ENCODE measurements around the gene ROCK1. TPM values are rescaled to one million over a fixed set of nuclear protein-coding genes. Genes with fewer than 3 reads are reported as not detected.
"Not testable (repeated sequence)": the region's sequence is repeated elsewhere in the genome, so short reads cannot be mapped to it uniquely, and the experiment has no call there.

ROCK1 gene
- total RNA-seq: 125 TPM
- polyA plus RNA-seq: 10 to 100 TPM; 26.9 to 32.8 (median 29.1) TPM

DNA sequence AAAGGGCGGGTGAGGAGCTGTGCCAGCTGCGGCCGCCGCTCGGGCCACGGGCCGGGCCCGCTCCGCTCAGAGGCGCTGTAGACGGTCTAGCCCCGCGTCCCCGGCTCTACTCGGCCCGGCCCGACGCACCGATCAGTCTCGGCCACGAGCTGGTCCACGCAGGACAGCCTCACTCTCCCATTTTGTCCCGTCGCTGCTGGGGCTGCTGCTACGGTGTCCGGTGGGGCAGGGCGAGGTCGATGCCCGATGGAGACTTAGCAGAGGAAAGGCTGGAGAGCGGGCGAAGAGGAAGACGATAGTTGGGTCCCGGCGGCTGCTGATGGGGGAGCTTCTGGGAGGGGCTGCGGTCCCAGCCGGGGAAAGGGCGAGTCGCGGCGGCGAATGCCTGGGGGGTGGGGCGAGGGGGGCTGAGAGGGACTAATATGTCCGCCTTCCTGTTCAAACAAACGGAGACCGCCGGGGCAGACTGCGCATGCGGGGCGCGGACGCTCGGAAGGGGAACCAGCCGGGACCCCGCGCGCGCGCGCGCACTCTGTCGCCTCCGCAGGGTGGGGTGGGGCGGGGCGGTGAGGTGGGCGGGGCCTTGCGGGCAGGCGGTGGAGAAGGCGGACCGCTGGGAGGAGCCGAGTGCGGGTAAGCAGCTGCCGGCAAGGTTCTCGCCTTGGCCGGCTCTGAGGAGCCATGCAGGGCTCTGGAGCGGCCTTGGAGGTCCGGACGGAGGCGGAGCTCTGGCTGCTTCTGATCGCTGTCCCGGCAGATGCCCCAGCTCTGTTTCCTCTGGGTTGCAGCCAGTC lies at the start of gene ROCK1:
TSS of gene ROCK1 (minus strand) at position 468 of the 794 bp plus-strand sequence. CDS start 903 bp downstream, outside the sequence.
- peak; percentile 84 to 86 for ATAC-seq (ENCODE audit: low read depth in 2 of 2)
- H3K27me3 ChIP-seq (ENCODE audit: control insufficient read depth, insufficient read depth, low read length): no peaks in the 10 kb centered on the region
- no peaks in the 10 kb centered on the region for H3K9me3 ChIP-seq (ENCODE audit: control insufficient read depth in 2 of 2, low read length in 2 of 2)
- peaks cover 10 to 17% (median 12%) of the 10 kb centered on the region in 4 donors for H3K4me1 Mint-ChIP-seq
- peaks cover 46% of the 10 kb centered on the region for H3K4me1 ChIP-seq (ENCODE audit: control insufficient read depth, insufficient read depth, low read length, poor library complexity, severe bottlenecking)
- H3K27ac Mint-ChIP-seq: peak within 1 kb of the TSS; percentile 93 to 96 (median 93)
- H3K9me3 Mint-ChIP-seq: peaks cover 0 to 3% (median 0%) of the 10 kb centered on the region in 7 donors
- H3K27ac ChIP-seq (ENCODE audit: insufficient read depth, low read length, poor library complexity, severe bottlenecking): peak within 1 kb of the TSS; percentile 93
- H3K36me3 ChIP-seq (ENCODE audit: control insufficient read depth, insufficient read depth, low read length): no peaks in the 10 kb centered on the region
- no peaks in the 10 kb centered on the region for H3K27me3 Mint-ChIP-seq
- H3K4me3 ChIP-seq (ENCODE audit: low read depth, low read length): peak within 1 kb of the TSS; percentile 99
- DNase-seq: peak; percentile 97 to 99 (median 97)
- peak within 1 kb of the TSS in 1 of 4 donors; percentile 93 for H3K4me3 Mint-ChIP-seq
- H3K36me3 Mint-ChIP-seq: no peaks in the 10 kb centered on the region

DNA sequence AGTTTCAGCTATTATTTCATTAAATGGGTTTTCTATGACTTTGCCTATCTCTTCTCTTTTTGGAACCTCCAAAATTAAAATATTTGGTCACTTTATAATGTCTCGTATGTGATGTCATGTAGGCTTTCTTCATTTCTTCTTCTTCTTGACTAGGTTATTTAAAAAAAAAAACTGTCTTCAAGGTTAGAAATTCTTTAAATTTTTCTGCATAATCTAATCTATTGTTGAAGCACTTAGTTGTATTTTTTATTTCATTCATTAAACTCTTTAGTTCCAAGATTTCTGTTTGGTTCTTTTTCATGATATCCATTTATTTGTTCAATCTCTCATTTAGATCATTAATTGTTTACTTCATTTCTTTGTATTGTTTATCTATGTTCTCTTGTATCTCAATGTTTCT lies 43.8 kb upstream of the ROCK1 start:
- DNase-seq (no peak), ATAC-seq (ENCODE audit: low read depth in 2 of 2) (no peak)
- no peak overlapping the region for H3K27ac Mint-ChIP-seq
- peaks cover 0 to 33% (median 7%) of the 10 kb centered on the region in 7 donors for H3K9me3 Mint-ChIP-seq
- H3K4me3 Mint-ChIP-seq: no peak overlapping the region
- H3K4me3 ChIP-seq (ENCODE audit: low read depth, low read length): no peak overlapping the region
- H3K27me3 ChIP-seq (ENCODE audit: control insufficient read depth, insufficient read depth, low read length): peaks cover 2% of the 10 kb centered on the region
- peaks cover 10% of the 10 kb centered on the region for H3K27me3 Mint-ChIP-seq
- H3K27ac ChIP-seq (ENCODE audit: insufficient read depth, low read length, poor library complexity, severe bottlenecking): no peak overlapping the region
- no peaks in the 10 kb centered on the region for H3K4me1 ChIP-seq (ENCODE audit: control insufficient read depth, insufficient read depth, low read length, poor library complexity, severe bottlenecking)
- H3K36me3 Mint-ChIP-seq: peaks cover 4% of the 10 kb centered on the region
- H3K4me1 Mint-ChIP-seq: peaks cover 0 to under 1% (median 0%) of the 10 kb centered on the region in 4 donors
- H3K9me3 ChIP-seq (ENCODE audit: control insufficient read depth in 2 of 2, low read length in 2 of 2): peaks cover 12 to 16% of the 10 kb centered on the region in 2 experiments
- no peaks in the 10 kb centered on the region for H3K36me3 ChIP-seq (ENCODE audit: control insufficient read depth, insufficient read depth, low read length)

GRCh38 chr18:21146016-21146415 lies 34.4 kb upstream of the ROCK1 start:
- Histone ChIP-seq H3K4me1 (ENCODE audit: control insufficient read depth, insufficient read depth, low read length, poor library complexity, severe bottlenecking) (no peaks in the 10 kb centered on the region), H3K36me3 (ENCODE audit: control insufficient read depth, insufficient read depth, low read length) (no peaks in the 10 kb centered on the region), H3K4me3 (ENCODE audit: low read depth, low read length) (no peak overlapping the region), H3K9me3 (ENCODE audit: control insufficient read depth in 2 of 2, low read length in 2 of 2) (no peaks in the 10 kb centered on the region), H3K27ac (ENCODE audit: insufficient read depth, low read length, poor library complexity, severe bottlenecking) (no peak overlapping the region), H3K27me3 (ENCODE audit: control insufficient read depth, insufficient read depth, low read length) (peaks cover under 1% of the 10 kb centered on the region)
- DNase-seq: no peak
- H3K27me3 Mint-ChIP-seq: peaks cover 6% of the 10 kb centered on the region
- H3K36me3 Mint-ChIP-seq: no peaks in the 10 kb centered on the region
- H3K9me3 Mint-ChIP-seq: peaks cover 0 to 2% (median 0%) of the 10 kb centered on the region in 7 donors
- no peak overlapping the region for H3K27ac Mint-ChIP-seq
- no peak overlapping the region for H3K4me3 Mint-ChIP-seq
- peaks cover 0 to 2% (median 0%) of the 10 kb centered on the region in 4 donors for H3K4me1 Mint-ChIP-seq
- ATAC-seq (ENCODE audit: low read depth in 2 of 2): no peak

DNA sequence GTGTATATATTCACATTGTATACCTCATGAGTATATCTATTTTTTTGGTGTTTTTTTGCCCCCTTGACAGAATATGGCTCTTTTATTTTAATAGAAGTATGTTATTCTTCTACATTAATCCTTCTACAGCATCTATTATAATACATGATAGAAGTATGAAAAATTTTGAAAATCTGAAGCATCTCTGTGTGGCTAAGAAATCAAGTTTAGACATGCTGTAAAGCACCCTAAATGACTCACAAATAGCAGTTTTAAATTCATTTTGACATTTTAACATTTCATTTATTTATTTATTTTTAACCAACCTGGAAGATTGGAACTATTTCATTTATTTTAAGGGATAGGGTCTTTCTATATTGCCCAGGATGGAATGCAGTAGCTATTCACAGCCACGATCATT lies 33.8 kb upstream of the ROCK1 start:
- no peak overlapping the region for H3K4me3 ChIP-seq (ENCODE audit: low read depth, low read length)
- no peaks in the 10 kb centered on the region for H3K9me3 ChIP-seq (ENCODE audit: control insufficient read depth in 2 of 2, low read length in 2 of 2)
- H3K36me3 Mint-ChIP-seq: no peaks in the 10 kb centered on the region
- H3K27me3 ChIP-seq (ENCODE audit: control insufficient read depth, insufficient read depth, low read length): no peaks in the 10 kb centered on the region
- peaks cover 0 to 2% (median 0%) of the 10 kb centered on the region in 7 donors for H3K9me3 Mint-ChIP-seq
- no peak for DNase-seq
- ATAC-seq (ENCODE audit: low read depth in 2 of 2): no peak
- H3K4me1 ChIP-seq (ENCODE audit: control insufficient read depth, insufficient read depth, low read length, poor library complexity, severe bottlenecking): no peaks in the 10 kb centered on the region
- no peak overlapping the region for H3K27ac ChIP-seq (ENCODE audit: insufficient read depth, low read length, poor library complexity, severe bottlenecking)
- H3K4me1 Mint-ChIP-seq: peaks cover 0 to under 1% (median 0%) of the 10 kb centered on the region in 4 donors
- no peaks in the 10 kb centered on the region for H3K36me3 ChIP-seq (ENCODE audit: control insufficient read depth, insufficient read depth, low read length)
- no peak overlapping the region for H3K4me3 Mint-ChIP-seq
- H3K27ac Mint-ChIP-seq: no peak overlapping the region
- H3K27me3 Mint-ChIP-seq: peaks cover 4% of the 10 kb centered on the region

- ATAC-seq (ENCODE audit: low read depth in 2 of 2) (no peak), DNase-seq (no peak)
- no peaks in the 10 kb centered on the region for H3K36me3 ChIP-seq (ENCODE audit: control insufficient read depth, insufficient read depth, low read length)
- Mint-ChIP-seq H3K27me3 (no peaks in the 10 kb centered on the region), H3K36me3 (no peaks in the 10 kb centered on the region), H3K9me3 (peaks cover 0 to 1% (median 0%) of the 10 kb centered on the region in 7 donors), H3K4me1 (no peaks in the 10 kb centered on the region), H3K27ac (no peak overlapping the region), H3K4me3 (no peak overlapping the region)
- no peak overlapping the region for H3K4me3 ChIP-seq (ENCODE audit: low read depth, low read length)
- peaks cover 3% of the 10 kb centered on the region for H3K27me3 ChIP-seq (ENCODE audit: control insufficient read depth, insufficient read depth, low read length)
- no peaks in the 10 kb centered on the region for H3K9me3 ChIP-seq (ENCODE audit: control insufficient read depth in 2 of 2, low read length in 2 of 2)
- H3K4me1 ChIP-seq (ENCODE audit: control insufficient read depth, insufficient read depth, low read length, poor library complexity, severe bottlenecking): no peaks in the 10 kb centered on the region
- H3K27ac ChIP-seq (ENCODE audit: insufficient read depth, low read length, poor library complexity, severe bottlenecking): no peak overlapping the region
Measured at GRCh38 chr18:21141668-21142422, 30.2 kb upstream of the ROCK1 start.

GRCh38 chr18:21137719-21138488 lies 26.3 kb upstream of the ROCK1 start:
- H3K9me3 Mint-ChIP-seq: not testable (repeated sequence)

GRCh38 chr18:21134895-21135294 lies 23.3 kb upstream of the ROCK1 start:
- Mint-ChIP-seq H3K4me1 (peaks cover 0 to 4% (median 0%) of the 10 kb centered on the region in 4 donors), H3K27me3 (peaks cover 8% of the 10 kb centered on the region), H3K9me3 (peaks cover 0 to 1% (median 0%) of the 10 kb centered on the region in 7 donors), H3K4me3 (no peak overlapping the region), H3K27ac (no peak overlapping the region), H3K36me3 (no peaks in the 10 kb centered on the region)
- Histone ChIP-seq H3K4me3 (ENCODE audit: low read depth, low read length) (no peak overlapping the region), H3K36me3 (ENCODE audit: control insufficient read depth, insufficient read depth, low read length) (no peaks in the 10 kb centered on the region), H3K9me3 (ENCODE audit: control insufficient read depth in 2 of 2, low read length in 2 of 2) (no peaks in the 10 kb centered on the region), H3K4me1 (ENCODE audit: control insufficient read depth, insufficient read depth, low read length, poor library complexity, severe bottlenecking) (no peaks in the 10 kb centered on the region), H3K27me3 (ENCODE audit: control insufficient read depth, insufficient read depth, low read length) (peaks cover 2% of the 10 kb centered on the region), H3K27ac (ENCODE audit: insufficient read depth, low read length, poor library complexity, severe bottlenecking) (no peak overlapping the region)
- ATAC-seq (ENCODE audit: low read depth in 2 of 2): peak; percentile 56 to 64
- peak; percentile 8 to 46 (median 43) for DNase-seq

More at GRCh38 chr18:21137719-21138488, 26.3 kb upstream of the ROCK1 start:
- not testable (repeated sequence) for H3K27ac Mint-ChIP-seq; H3K27me3 Mint-ChIP-seq; H3K9me3 ChIP-seq (ENCODE audit: control insufficient read depth in 2 of 2, low read length in 2 of 2); H3K36me3 ChIP-seq (ENCODE audit: control insufficient read depth, insufficient read depth, low read length); H3K36me3 Mint-ChIP-seq; H3K4me1 Mint-ChIP-seq; H3K4me3 Mint-ChIP-seq; H3K4me1 ChIP-seq (ENCODE audit: control insufficient read depth, insufficient read depth, low read length, poor library complexity, severe bottlenecking); H3K27ac ChIP-seq (ENCODE audit: insufficient read depth, low read length, poor library complexity, severe bottlenecking); H3K27me3 ChIP-seq (ENCODE audit: control insufficient read depth, insufficient read depth, low read length); DNase-seq; H3K4me3 ChIP-seq (ENCODE audit: low read depth, low read length); ATAC-seq (ENCODE audit: low read depth in 2 of 2)
